Heart right ventricle (tissue), 16 donors: ENCODE measurements around the gene PEX13. TPM values are rescaled to one million over a fixed set of nuclear protein-coding genes. Genes with fewer than 3 reads are reported as not detected.

ENCODE experiments used
- ATAC-seq, 8 donors: fragments of 200-7000 bp; cut with Tn5 transposase; one replicate each; pipeline ENCODE4 v1.9.1; 2020; ENCODE audit warnings: mild to moderate bottlenecking in 8 of 8, moderate library complexity in 8 of 8, moderate number of reproducible peaks in 1 of 8
- DNase-seq, 2 donors: peaks; one replicate each; pipeline ENCODE4 v3.0.0-alpha.2; 2020
- H3K27ac ChIP-seq, 10 donors: fragments of 200-600 bp; sonication (generic) in 2 of 10; one replicate each; pipeline versions ENCODE4 v1.5.0 to v1.8.0; 2020 to 2022; ENCODE audit warnings: mild to moderate bottlenecking in 3 of 10
- H3K27me3 ChIP-seq, 7 donors: fragments of 200-600 bp; one replicate each; pipeline ENCODE4 v1.8.0; 2021 to 2022; ENCODE audit warnings: mild to moderate bottlenecking in 2 of 7
- H3K36me3 ChIP-seq, 9 donors: fragments of 200-600 bp; sonication (generic) in 1 of 9; one replicate each; pipeline versions ENCODE4 v1.5.0 to v1.8.0; 2020 to 2022; ENCODE audit warnings: mild to moderate bottlenecking in 2 of 9
- H3K4me1 ChIP-seq, 9 donors: fragments of 200-600 bp; sonication (generic) in 1 of 9; one replicate each; pipeline versions ENCODE4 v1.5.0 to v1.8.0; 2020 to 2022; ENCODE audit warnings: mild to moderate bottlenecking in 4 of 9
- H3K4me3 ChIP-seq, 10 donors: fragments of 200-600 bp; sonication (generic) in 2 of 10; one replicate each; pipeline versions ENCODE4 v1.5.0 to v1.8.0; 2020 to 2022; ENCODE audit warnings: mild to moderate bottlenecking in 7 of 10, moderate library complexity in 2 of 10
- H3K9me3 ChIP-seq, 11 donors: fragments of 200-600 bp in 10 of 11; sonication (generic) in 2 of 11; one replicate each; pipeline versions ENCODE4 v1.5.0 to v1.8.0; 2013 to 2022; ENCODE audit warnings: mild to moderate bottlenecking in 2 of 11, control low read depth in 1 of 11, moderate library complexity in 1 of 11
- CTCF ChIP-seq, 9 donors: fragments of 200-600 bp; sonication (generic) in 2 of 9; IDR thresholded peaks; one replicate each; pipeline versions ENCODE4 v1.5.0 to v1.8.0; 2021 to 2022; ENCODE audit warnings: antibody characterized with exemption in 9 of 9, mild to moderate bottlenecking in 5 of 9, moderate library complexity in 1 of 9
- WGBS, 2 donors: extraction: QIAGEN DNeasy Blood & Tissue Kit; methylation state at CpG; one replicate each; pipeline ENCODE4 v1.1.7; 2013; ENCODE audit warnings: inconsistent platforms in 1 of 2; 5-methylcytosine and 5-hydroxymethylcytosine counted together
- intact Hi-C, 10 donors: fragments of 100-400 bp; cut with DNase I; formaldehyde crosslinking; loops; one replicate each; pipeline versions ENCODE4 v1.11.1 to v1.14.2; 2022
- polyA plus RNA-seq, 2 donors: library from polyadenylated mRNA; stranded (reverse); fragments of 200-250 nt; gene quantifications; one replicate each; pipeline ENCODE4 v1.2.3, GENCODE V29; 2013
- total RNA-seq, 10 donors: library from RNA; stranded (reverse); fragmentation: NEBNext Ultra II Directional in 3 of 10; extraction: Animal tissue kit (Norgen Biotek cat#: 25700) in 3 of 10; gene quantifications; one replicate each; pipeline versions ENCODE4 v1.2.1 to v1.2.4, GENCODE V29; 2021 to 2023
- donor health status: Arrhythmogenic right ventricular cardiomyopathy.
- donor health status: ischemic (EF 13 %, LVEDD 7.1; RV severe dilation, severe dysfunction).
- donor health status: healthy with polysubstance abuse.
- donor health status: DM: no; HTN: yes; CAD: no.
- donor health status: DM: no; HTN: no; CAD: no.
- donor health status: ischemic (EF 25% LVEDD 6.9; RV normal size, moderate dysfunction).
- donor health status: ischemic (EF 25% LVEDD 5.7; RV mildly dilated, moderate dysfunction).
- donor health status: healthy.
- donor health status: DM: yes; HTN: yes; CAD: no.
- donor health status: Ischemic cardiomyopathy.
- donor health status: ischemic (EF 35%, LVEDD 5.7; RV mildly dilated, moderate dysfunction).
- donor health status: nonischemic (EF 11% LVEDD 7.7; RV severe dilation, severe dysfunction).
- donor health status: DM: yes; HTN: yes; CAD: no.
- donor health status: PGD.
- donor health status: ischemic (EF 29% LVEDD 5.4; RV normal size, mild dysfunction).
- donor health status: nonischemic (EF 23%, LVEDD 6.1; RV moderate dilation, normal function).

Gene PEX13
- total and polyA plus RNA-seq, 12 donors: 11.9 to 27.8 (median 23.9) TPM

- H3K4me1 ChIP-seq: peaks cover 0 to 53% (median 33%) of the 10 kb centered on the region in 9 donors
- WGBS, 2 donors: 57 to 68% methylated on average over 3 of the region's 3 CpGs
- H3K9me3 ChIP-seq: peaks cover 0 to 22% (median 0%) of the 10 kb centered on the region in 11 donors
- DNase-seq: no peak
- intact Hi-C loops: no loop called here
- TF ChIP-seq CTCF (IDR thresholded peaks at IDR 0.05): no peak
- no peaks in the 10 kb centered on the region for H3K27me3 ChIP-seq
- H3K27ac ChIP-seq: peak overlapping the region in 8 of 10 donors; percentile 22 to 71 (median 62)
- H3K36me3 ChIP-seq: peaks cover 0 to 24% (median 0%) of the 10 kb centered on the region in 9 donors
- peak; percentile 48 to 77 (median 71) for ATAC-seq
- H3K4me3 ChIP-seq: no peak overlapping the region
Measured at GRCh38 chr2:61042807-61043206, 25.3 kb downstream of the PEX13 start.

GRCh38 chr2:61044636-61045035 is 27.1 kb downstream of the PEX13 start:
- DNase-seq: peak in 1 of 2 donors; percentile 48
- H3K4me1 ChIP-seq: peaks cover 0 to 53% (median 33%) of the 10 kb centered on the region in 9 donors
- H3K4me3 ChIP-seq: no peak overlapping the region
- ATAC-seq: peak; percentile 62 to 93 (median 81)
- intact Hi-C loops: no loop called here
- peaks cover 0 to 6% (median 0%) of the 10 kb centered on the region in 11 donors for H3K9me3 ChIP-seq
- H3K27me3 ChIP-seq: no peaks in the 10 kb centered on the region
- TF ChIP-seq CTCF (IDR thresholded peaks at IDR 0.05): peak in 1 of 9 donors; percentile 12
- H3K36me3 ChIP-seq: peaks cover 0 to 43% (median 15%) of the 10 kb centered on the region in 9 donors
- peak overlapping the region in 7 of 10 donors; percentile 36 to 83 (median 65) for H3K27ac ChIP-seq
- 64 to 74% methylated on average over 4 of the region's 4 CpGs for WGBS, 2 donors

GRCh38 chr2:61045226-61045625 is 27.7 kb downstream of the PEX13 start:
- H3K4me1 ChIP-seq: peaks cover 0 to 53% (median 33%) of the 10 kb centered on the region in 9 donors
- no peaks in the 10 kb centered on the region for H3K27me3 ChIP-seq
- peaks cover 0 to 49% (median 18%) of the 10 kb centered on the region in 9 donors for H3K36me3 ChIP-seq
- intact Hi-C loops: no loop called here
- DNase-seq (no peak), ATAC-seq (no peak)
- 71 to 74% methylated on average over 2 of the region's 2 CpGs for WGBS, 2 donors
- H3K4me3 ChIP-seq: no peak overlapping the region
- H3K9me3 ChIP-seq: no peaks in the 10 kb centered on the region
- TF ChIP-seq CTCF (IDR thresholded peaks at IDR 0.05): no peak
- H3K27ac ChIP-seq: peak overlapping the region in 7 of 10 donors; percentile 2 to 83 (median 62)

GRCh38 chr2:61045999-61046398 is 28.5 kb downstream of the PEX13 start:
- no peaks in the 10 kb centered on the region for H3K27me3 ChIP-seq
- DNase-seq (no peak), ATAC-seq (peak in 2 of 8 donors; percentile 46 to 52)
- peaks cover 0 to 53% (median 33%) of the 10 kb centered on the region in 9 donors for H3K4me1 ChIP-seq
- 36 to 42% methylated on average over 4 of the region's 4 CpGs for WGBS, 2 donors
- no peak for TF ChIP-seq CTCF (IDR thresholded peaks at IDR 0.05)
- H3K9me3 ChIP-seq: no peaks in the 10 kb centered on the region
- H3K36me3 ChIP-seq: peaks cover 0 to 56% (median 22%) of the 10 kb centered on the region in 9 donors
- H3K27ac ChIP-seq: peak overlapping the region in 6 of 10 donors; percentile 46 to 83 (median 62)
- intact Hi-C loops: no loop called here
- no peak overlapping the region for H3K4me3 ChIP-seq
